Epidermal melanocyte (primary cell): Measurements from ENCODE around the gene SLC19A2.
A peak's percentile ranks its signal among the peaks of the same experiment; 100 is the strongest.
"Not testable (repeated sequence)": the region's sequence is repeated elsewhere in the genome, so short reads cannot be mapped to it uniquely, and the experiment has no call there.

Source experiments
- DNase-seq: peaks from one replicate; pipeline ENCODE4 v3.0.0; 2011; ENCODE audit warnings: low spot score; ENCODE audit not compliant: insufficient read length

SLC19A2 gene, protein sequence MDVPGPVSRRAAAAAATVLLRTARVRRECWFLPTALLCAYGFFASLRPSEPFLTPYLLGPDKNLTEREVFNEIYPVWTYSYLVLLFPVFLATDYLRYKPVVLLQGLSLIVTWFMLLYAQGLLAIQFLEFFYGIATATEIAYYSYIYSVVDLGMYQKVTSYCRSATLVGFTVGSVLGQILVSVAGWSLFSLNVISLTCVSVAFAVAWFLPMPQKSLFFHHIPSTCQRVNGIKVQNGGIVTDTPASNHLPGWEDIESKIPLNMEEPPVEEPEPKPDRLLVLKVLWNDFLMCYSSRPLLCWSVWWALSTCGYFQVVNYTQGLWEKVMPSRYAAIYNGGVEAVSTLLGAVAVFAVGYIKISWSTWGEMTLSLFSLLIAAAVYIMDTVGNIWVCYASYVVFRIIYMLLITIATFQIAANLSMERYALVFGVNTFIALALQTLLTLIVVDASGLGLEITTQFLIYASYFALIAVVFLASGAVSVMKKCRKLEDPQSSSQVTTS

GRCh38 chr1:169485431-169486280 lies at the start of gene SLC19A2:
TSS of gene SLC19A2 (minus strand) at chr1:169485944. CDS start at chr1:169485766, 178 bp downstream.
- DNase-seq, result peak; percentile 88

DNA sequence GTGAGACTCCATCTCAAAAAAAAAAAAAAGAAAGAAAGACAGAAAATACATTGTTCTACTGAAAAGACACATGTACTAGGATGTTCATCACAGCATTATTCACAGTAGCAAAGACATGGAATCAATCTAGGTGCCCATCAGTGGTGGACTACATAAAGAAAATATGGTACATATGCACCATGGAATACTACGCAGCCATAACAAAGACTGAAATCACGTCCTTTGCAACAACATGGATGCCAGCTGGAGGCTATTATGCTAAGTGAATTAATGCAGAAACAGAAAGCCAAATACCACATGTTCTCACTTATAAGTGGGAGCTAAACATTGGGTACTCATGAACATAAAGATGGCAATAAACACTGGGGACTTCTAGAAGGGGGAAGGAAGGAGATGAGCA lies 48.9 kb upstream of the SLC19A2 start:
- DNase-seq, result no peak

DNA sequence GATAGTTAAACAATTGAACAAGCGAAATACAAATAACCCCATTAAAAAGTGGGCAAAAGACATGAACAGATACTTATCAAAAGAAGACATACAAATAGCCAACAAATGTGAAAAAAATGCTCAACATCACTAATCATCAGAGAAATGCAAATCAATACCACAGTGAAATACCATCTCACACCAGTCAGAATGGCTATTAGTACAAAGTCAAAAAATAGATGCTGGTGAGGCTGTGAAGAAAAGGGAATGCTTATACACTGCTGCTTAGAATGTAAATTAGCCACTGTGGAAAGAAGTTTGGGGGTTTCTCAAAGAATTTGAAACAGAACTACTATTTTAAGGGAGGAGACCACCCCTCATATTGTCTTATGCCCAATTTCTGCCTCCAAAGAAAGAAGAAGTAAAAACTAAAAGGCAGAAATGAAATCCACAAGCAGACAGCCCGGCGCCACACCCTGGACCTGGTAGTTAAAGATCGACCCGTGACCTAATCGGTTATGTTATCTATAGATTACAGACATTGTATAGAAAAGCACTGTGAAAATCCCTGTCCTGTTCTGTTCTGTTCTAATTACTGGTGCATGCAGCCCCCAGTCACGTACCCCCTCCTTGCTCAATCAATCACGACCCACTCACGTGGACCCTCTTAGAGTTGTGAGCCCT lies 47.9 kb upstream of the SLC19A2 start:
- DNase-seq, result not testable (repeated sequence)

- no peak for DNase-seq
These were observed 44.7 kb upstream of the SLC19A2 start for GRCh38 chr1:169530448-169530847.

DNA sequence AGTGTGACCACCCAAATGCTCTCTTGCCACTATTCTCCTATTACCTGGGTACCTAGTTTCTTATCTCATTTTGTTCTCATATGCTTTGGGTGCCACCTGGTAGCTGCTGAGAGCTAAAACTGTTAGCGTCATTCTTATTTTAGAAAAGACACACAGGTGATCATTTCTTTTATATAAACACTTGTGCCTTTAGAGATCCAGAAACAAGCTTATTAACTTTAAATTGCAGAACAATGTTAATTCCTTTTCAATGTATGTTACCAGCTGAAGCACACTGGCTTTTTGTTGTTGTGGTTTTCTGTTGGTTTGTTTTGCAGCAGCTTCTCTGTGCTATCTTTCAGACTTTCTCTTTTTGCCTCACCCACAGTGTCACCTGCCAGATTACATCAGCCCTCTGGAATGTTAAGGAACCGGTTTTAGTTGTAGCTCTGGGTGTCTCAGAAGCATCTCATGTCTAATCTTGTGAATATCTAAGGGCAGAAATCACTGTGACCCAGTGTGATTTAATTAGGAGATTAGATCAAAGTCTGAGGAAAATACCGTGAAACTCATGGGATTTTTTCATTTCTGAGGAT lies 43.4 kb upstream of the SLC19A2 start:
- DNase-seq, result no peak

DNA sequence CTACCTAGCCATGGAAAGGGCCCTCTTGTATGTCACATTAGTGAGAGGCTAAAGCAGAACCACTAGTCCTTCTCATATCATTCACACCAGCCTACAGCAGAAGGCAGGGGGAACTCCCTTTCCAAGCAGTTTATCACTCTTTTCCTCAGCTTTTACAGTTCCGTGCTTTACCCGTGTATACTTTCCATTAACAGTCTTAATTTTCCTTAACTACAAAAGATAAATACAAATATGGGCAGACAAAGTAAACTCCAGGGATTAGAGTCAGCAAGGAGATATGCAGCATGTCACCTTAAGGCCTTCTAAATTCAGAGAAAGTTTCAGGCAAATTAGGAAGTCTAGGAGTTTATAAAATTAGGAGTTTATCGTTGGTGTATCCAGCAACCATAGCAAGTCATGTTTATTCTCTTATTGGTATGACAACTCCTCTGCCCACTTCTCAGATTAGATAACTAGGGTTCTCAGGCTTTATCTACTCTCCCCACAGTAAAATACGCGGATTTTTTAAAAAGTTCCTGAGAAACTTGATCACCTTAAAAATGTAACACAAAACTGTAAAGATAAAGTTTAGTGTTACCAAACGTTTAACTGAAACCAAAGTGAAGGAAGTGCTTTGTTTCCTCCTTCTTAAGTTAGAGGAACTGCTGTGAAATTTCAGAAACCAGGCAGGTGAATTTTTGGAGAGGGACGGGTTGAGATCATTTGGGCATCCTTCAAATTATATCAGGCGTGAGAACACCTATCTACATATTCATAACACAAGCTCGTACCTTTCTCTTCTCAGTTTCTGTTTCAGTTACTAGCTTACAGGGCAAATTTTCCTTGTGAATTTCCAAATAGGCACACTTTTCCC lies 42.7 kb upstream of the SLC19A2 start:
- no peak for DNase-seq

DNA sequence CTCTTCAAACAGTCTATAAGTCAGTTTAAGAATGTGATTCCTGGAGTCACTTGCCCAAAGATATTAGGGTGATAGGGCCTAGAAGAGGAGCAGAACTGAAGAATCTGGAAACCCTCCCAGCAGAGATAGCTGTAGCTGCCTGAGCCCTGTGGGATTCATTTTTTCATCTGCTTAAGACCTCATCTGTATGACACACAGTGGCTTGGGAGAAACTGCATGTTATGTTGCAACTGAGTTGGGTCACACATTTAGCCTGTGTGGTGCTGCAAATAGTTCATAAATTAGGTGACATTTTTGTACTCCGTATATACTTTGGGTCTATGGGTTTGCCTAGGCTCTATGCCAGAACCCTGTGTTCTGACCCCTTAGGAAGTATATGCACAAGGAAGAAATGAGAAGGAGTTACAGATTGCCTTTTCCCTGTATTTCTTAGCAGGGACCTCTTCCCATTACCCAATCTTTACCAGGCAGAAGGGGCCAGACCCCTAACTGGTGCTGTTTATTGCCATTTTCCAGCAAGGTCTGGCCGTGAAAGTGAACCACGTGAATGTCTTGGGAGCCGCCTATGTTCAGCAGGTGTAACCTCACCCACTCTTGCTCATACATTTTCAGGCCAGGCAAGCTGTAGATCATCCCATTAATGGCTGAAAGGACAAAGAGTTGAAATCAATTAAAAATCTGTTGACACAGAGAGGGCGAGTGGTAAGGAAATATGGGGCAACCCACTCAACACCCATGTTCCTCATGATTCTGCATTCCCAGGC lies 41.9 kb upstream of the SLC19A2 start:
- DNase-seq, result no peak

DNA sequence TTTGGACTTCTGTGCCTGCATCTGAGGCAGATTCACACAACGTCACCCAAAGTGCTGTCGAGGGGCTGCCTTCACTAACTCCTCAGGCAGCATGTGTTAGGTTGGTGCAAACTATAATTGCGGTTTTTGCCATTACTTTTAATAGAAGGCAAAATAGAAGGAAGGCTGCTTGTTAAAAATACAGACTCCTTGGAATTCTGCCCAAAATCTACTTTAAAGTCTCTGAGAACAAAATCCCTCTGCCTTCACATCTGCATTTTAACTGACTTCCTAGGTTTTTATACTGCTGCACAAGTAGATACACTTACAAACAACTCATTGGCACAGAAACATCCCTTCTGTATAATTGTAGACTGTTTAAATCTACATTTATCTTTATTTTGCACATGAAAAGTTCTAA lies 41.3 kb upstream of the SLC19A2 start:
- DNase-seq, result no peak

GRCh38 chr1:169526120-169526832 lies 40.5 kb upstream of the SLC19A2 start:
- DNase-seq, result no peak

- DNase-seq, result no peak
These were observed 39.6 kb upstream of the SLC19A2 start for GRCh38 chr1:169525391-169525790.

DNA sequence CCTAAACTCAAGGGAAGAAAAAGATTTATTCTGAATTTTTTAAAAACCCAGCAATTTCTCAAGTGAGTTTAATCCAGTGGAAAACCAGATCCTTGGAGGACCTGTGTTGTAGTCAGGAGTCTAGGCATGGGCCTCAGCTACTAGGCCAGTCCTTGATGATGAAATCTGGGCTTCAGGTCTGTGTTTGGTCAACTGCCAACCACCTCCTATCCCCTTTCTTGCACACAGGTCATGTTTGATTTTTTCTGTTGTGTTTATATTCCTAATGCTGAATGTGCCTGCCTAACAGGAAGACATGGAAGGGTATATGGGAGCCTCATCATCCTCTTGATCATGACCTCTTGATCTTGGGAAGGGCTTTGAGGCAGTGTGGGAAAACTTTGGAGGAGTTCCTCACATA lies 38.2 kb upstream of the SLC19A2 start:
- DNase-seq, result no peak

GRCh38 chr1:169521226-169521625 lies 35.5 kb upstream of the SLC19A2 start:
- no peak for DNase-seq

GRCh38 chr1:169517558-169518186 lies 31.9 kb upstream of the SLC19A2 start:
- no peak for DNase-seq

- no peak for DNase-seq
These were observed 29.9 kb upstream of the SLC19A2 start for GRCh38 chr1:169515641-169516040.

DNA sequence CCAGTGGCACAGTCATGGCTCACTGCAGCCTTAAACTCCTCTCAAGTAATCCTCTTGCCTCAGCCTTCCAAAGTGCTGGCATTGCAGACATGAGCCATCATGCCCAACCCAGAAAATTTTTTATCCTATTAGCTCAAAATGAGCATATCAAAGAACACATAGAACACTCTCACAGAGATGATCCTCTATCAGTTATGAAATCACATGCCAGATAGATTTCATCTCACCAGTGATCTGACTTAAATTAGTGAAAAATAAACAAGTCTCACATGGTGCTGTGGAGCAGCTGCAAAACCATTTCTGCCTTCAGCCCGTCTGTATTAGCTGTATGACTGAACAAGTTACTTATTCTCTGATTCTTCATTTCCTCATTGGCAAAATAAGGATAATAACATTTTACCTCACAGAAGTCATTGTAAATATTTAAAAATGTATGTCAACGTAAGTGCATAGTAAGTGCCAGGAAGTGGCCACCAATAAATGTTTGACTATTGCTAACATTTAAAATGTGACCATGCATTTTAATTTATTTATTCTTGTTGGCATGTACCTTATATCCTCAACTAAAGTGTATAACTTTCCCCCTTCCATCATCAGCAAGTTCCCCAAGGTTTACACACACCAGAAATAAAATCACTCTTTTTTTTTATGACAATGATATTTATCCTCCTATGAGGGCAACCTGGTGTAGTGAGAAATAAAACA lies 29.0 kb upstream of the SLC19A2 start:
- no peak for DNase-seq

DNA sequence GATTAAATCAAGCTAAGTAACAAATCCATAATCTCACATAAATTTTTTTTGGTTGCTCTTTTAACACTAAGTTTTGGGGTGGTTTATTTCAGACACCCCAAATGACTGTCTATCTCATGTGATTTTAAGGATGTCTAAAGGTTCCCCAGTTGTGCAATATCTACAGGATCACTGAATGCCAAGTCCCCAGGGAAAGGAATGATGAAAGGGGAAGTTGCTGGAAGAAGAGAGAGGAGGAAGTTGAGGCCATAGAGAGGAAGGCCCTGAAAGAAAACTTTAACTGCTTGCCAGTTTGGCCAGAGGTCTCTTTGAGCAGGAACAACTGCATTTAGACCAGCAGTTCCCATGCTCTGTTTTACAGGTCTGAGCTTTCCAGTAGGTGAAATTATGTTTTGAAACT lies 27.5 kb upstream of the SLC19A2 start:
- no peak for DNase-seq

DNA sequence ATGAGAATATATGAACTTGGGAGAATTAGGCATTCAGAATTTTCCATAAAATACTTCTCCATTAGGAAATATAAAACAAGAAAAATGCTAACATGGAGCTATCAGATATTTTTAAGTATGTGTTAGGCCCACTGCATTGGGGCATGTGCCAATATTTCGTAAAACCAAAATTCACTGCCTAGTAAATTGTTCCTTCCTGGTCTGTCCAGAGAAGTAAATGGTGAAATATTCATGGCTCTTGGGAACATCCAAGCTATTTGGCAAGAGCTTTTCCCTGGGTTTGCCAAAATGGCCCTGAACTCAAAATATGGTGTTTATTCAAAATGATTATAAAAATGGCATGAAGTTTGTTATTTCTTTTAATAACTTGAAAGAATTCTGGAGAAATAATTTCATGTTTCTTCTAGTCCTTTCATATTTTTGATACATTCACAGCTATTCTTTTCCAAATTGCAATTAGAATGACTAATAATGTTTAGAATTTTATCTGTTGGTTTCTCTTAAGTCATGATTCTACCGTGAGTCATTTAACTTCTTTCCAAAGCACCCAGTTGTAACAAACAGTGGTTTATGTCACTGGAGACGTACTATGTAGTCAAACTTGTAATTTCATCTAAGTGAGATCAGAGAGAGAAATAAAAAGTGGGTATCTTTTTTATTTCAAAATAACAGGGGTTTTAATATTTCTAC lies 25.7 kb upstream of the SLC19A2 start:
- no peak for DNase-seq
